Adrenal gland (tissue), 5 donors: ENCODE results near the gene M1AP.

Experiments
- CTCF ChIP-seq, 6 experiments: fragments of 450-650 bp in 4 of 6; fragments of 200-600 bp in 2 of 6; sonication (generic) in 1 of 6; IDR thresholded peaks; 1 replicate in 5 of 6; 2 replicates in 1 of 6; pipeline versions ENCODE4 v1.5.1 to v1.8.0; 2016 to 2021; ENCODE audit warnings: antibody characterized with exemption in 6 of 6, mild to moderate bottlenecking in 2 of 6, moderate library complexity in 1 of 6
- POLR2A ChIP-seq, 2 donors: fragments of 450-650 bp; IDR thresholded peaks; one replicate each; pipeline ENCODE4 v1.6.1; 2017; ENCODE audit warnings: antibody characterized with exemption in 2 of 2, mild to moderate bottlenecking in 2 of 2, moderate library complexity in 1 of 2
- donor health status: DM: no; HTN: no; CAD: no.

- TF ChIP-seq CTCF (IDR thresholded peaks at IDR 0.05) (no peak), POLR2A (IDR thresholded peaks at IDR 0.05) (no peak)
Measured at GRCh38 chr2:74516650-74517049, 131.5 kb downstream of the M1AP start.
